Pancreas (tissue), 10 donors: ENCODE results near the gene GPR22. TPM values are rescaled to one million over a fixed set of nuclear protein-coding genes. Genes with fewer than 3 reads are reported as not detected.

Experiments used
- ATAC-seq, 4 donors: fragments of 200-7000 bp; cut with Tn5 transposase; one replicate each; pipeline versions ENCODE4 v1.8.0 to v1.9.1; 2020; ENCODE audit warnings: mild to moderate bottlenecking in 4 of 4, moderate library complexity in 4 of 4
- DNase-seq, 6 donors: peaks; one replicate each; pipeline ENCODE4 v3.0.0-alpha.2; 2020
- FAIRE-seq: peaks from 2 replicates; lab custom pipeline; 2012; peaks lifted over from hg19 to GRCh38; lab: Jason Lieb, UNC
- H3K27ac ChIP-seq, 4 donors: fragments of 200-600 bp; sonication (generic); 1 replicate in 3 of 4; 2 replicates in 1 of 4; pipeline versions ENCODE4 v1.5.0 to v1.8.0; 2020
- H3K27me3 ChIP-seq, 4 donors: fragments of 200-600 bp; one replicate each; pipeline ENCODE4 v1.8.0; 2021
- H3K36me3 ChIP-seq, 3 donors: fragments of 200-600 bp; sonication (generic) in 1 of 3; one replicate each; pipeline versions ENCODE4 v1.5.0 to v1.8.0; 2020 to 2021
- H3K4me1 ChIP-seq, 3 donors: fragments of 200-600 bp; one replicate each; pipeline ENCODE4 v1.8.0; 2021
- H3K4me3 ChIP-seq, 4 donors: fragments of 200-600 bp; sonication (generic) in 2 of 4; one replicate each; pipeline versions ENCODE4 v1.5.0 to v1.8.0; 2020 to 2021
- H3K9me3 ChIP-seq, 4 donors: fragments of 200-600 bp; one replicate each; pipeline ENCODE4 v1.8.0; 2021
- CTCF ChIP-seq, 4 donors: fragments of 200-600 bp; sonication (generic) in 3 of 4; IDR thresholded peaks; one replicate each; pipeline versions ENCODE4 v1.5.0 to v1.8.0; 2021; ENCODE audit warnings: antibody characterized with exemption in 4 of 4
- WGBS, 2 donors: extraction: QIAGEN DNeasy Blood & Tissue Kit; methylation state at CpG; one replicate each; pipeline ENCODE4 v1.1.7; 2013; 5-methylcytosine and 5-hydroxymethylcytosine counted together
- intact Hi-C, 3 donors: fragments of 100-400 bp; cut with DNase I; formaldehyde crosslinking; loops; one replicate each; pipeline versions ENCODE4 v1.11.1 to v1.14.2; 2022
- polyA plus RNA-seq, 2 donors: library from polyadenylated mRNA; stranded (reverse); fragments of 200-250 nt; gene quantifications; one replicate each; pipeline ENCODE4 v1.2.3, GENCODE V29; 2013
- total RNA-seq, 6 donors: library from RNA; stranded (reverse); fragmentation: NEBNext Ultra II Directional in 4 of 6; extraction: Animal tissue kit (Norgen Biotek cat#: 25700) in 4 of 6; gene quantifications; one replicate each; pipeline versions ENCODE4 v1.2.1 to v1.2.4, GENCODE V29; 2021 to 2023
- donor health status: healthy with polysubstance abuse.
- donor health status: DM: no; HTN: no; CAD: no; lungs with moderate emphysema.
- donor health status: DM: no; HTN: no; CAD: no.
- donor health status: control.
- donor health status: control.
- donor health status: Bipolar disorder and iron deficiency.
- donor health status: DM: yes; HTN: yes; CAD: no.
- donor health status: DM: no; HTN: no; CAD: no.
- donor health status: DM: no; HTN: no; CAD: no.
- donor health status: DM: yes; HTN: yes; CAD: no.

GPR22 gene
- total and polyA plus RNA-seq, 8 donors: 0.12 TPM; not detected in 7

GRCh38 chr7:107471292-107472070 is 1.6 kb downstream of the GPR22 start:
- 72 to 85% methylated on average over 3 of the region's 3 CpGs for WGBS, 2 donors
- no peak for TF ChIP-seq CTCF (IDR thresholded peaks at IDR 0.05)
- intact Hi-C loops: no loop called here

GRCh38 chr7:107472116-107472515 is 2.3 kb downstream of the GPR22 start:
- no peak for TF ChIP-seq CTCF (IDR thresholded peaks at IDR 0.05)
- no peak overlapping the region for H3K27ac ChIP-seq
- no peaks in the 10 kb centered on the region for H3K9me3 ChIP-seq
- 57 to 70% methylated on average over 3 of the region's 3 CpGs for WGBS, 2 donors
- peaks cover 0 to 14% (median 0%) of the 10 kb centered on the region in 3 donors for H3K4me1 ChIP-seq
- H3K4me3 ChIP-seq: no peak overlapping the region
- no peak for FAIRE-seq
- intact Hi-C loops: no loop called here
- DNase-seq: no peak
- H3K27me3 ChIP-seq: no peaks in the 10 kb centered on the region
- no peak for ATAC-seq
- H3K36me3 ChIP-seq: no peaks in the 10 kb centered on the region

More at GRCh38 chr7:107471292-107472070, 1.6 kb downstream of the GPR22 start:
- peaks cover 0 to 9% (median 0%) of the 10 kb centered on the region in 3 donors for H3K4me1 ChIP-seq
- no peaks in the 10 kb centered on the region for H3K9me3 ChIP-seq
- no peaks in the 10 kb centered on the region for H3K36me3 ChIP-seq
- H3K27ac ChIP-seq: no peak overlapping the region
- H3K27me3 ChIP-seq: no peaks in the 10 kb centered on the region
- DNase-seq: no peak
- FAIRE-seq: peak; percentile 53
- H3K4me3 ChIP-seq: no peak overlapping the region
- no peak for ATAC-seq

GRCh38 chr7:107474104-107474521 is 4.3 kb downstream of the GPR22 start:
- no peak for FAIRE-seq
- no peak for TF ChIP-seq CTCF (IDR thresholded peaks at IDR 0.05)
- Histone ChIP-seq H3K27me3 (no peaks in the 10 kb centered on the region), H3K36me3 (no peaks in the 10 kb centered on the region), H3K4me3 (no peak overlapping the region), H3K9me3 (no peaks in the 10 kb centered on the region), H3K4me1 (peaks cover 0 to 14% (median 0%) of the 10 kb centered on the region in 3 donors), H3K27ac (no peak overlapping the region)
- 72 to 76% methylated on average over 5 of the region's 5 CpGs for WGBS, 2 donors
- ATAC-seq: no peak
- no peak for DNase-seq
- intact Hi-C loops: no loop called here

GRCh38 chr7:107479303-107479702 is 9.4 kb downstream of the GPR22 start:
- no peak for TF ChIP-seq CTCF (IDR thresholded peaks at IDR 0.05)
- H3K27ac ChIP-seq: no peak overlapping the region
- H3K4me3 ChIP-seq: no peak overlapping the region
- peaks cover 0 to 14% (median 0%) of the 10 kb centered on the region in 3 donors for H3K4me1 ChIP-seq
- no peaks in the 10 kb centered on the region for H3K36me3 ChIP-seq
- DNase-seq (no peak), ATAC-seq (no peak), FAIRE-seq (no peak)
- intact Hi-C loops: no loop called here
- no peaks in the 10 kb centered on the region for H3K27me3 ChIP-seq
- WGBS, 2 donors: 62 to 65% methylated on average over 2 of the region's 2 CpGs
- no peaks in the 10 kb centered on the region for H3K9me3 ChIP-seq

- DNase-seq (no peak), FAIRE-seq (no peak), ATAC-seq (no peak)
- Histone ChIP-seq H3K4me1 (peaks cover 0 to 9% (median 0%) of the 10 kb centered on the region in 3 donors), H3K4me3 (no peak overlapping the region), H3K9me3 (no peaks in the 10 kb centered on the region), H3K27me3 (no peaks in the 10 kb centered on the region), H3K27ac (no peak overlapping the region), H3K36me3 (no peaks in the 10 kb centered on the region)
- TF ChIP-seq CTCF (IDR thresholded peaks at IDR 0.05): no peak
- WGBS, 2 donors: 81 to 84% methylated on average over 3 of the region's 3 CpGs
- intact Hi-C loops: no loop called here
Measured at GRCh38 chr7:107480932-107481331, 11.1 kb downstream of the GPR22 start.
